Fibroblast of villous mesenchyme (primary cell): ENCODE results near the gene CARHSP1. TPM values are rescaled to one million over a fixed set of nuclear protein-coding genes. Genes with fewer than 3 reads are reported as not detected.

ENCODE experiments used
- DNase-seq: peaks from one replicate; pipeline ENCODE4 v3.0.0-alpha.2; 2010; ENCODE audit warnings: low read depth
- H3K4me3 ChIP-seq: 2 replicates; pipeline ENCODE4 v1.5.1; 2011; ENCODE audit warnings: low read depth, mild to moderate bottlenecking, low read length
- CTCF ChIP-seq: IDR thresholded peaks from 2 replicates; pipeline ENCODE4 v1.5.1; 2012; ENCODE audit warnings: low read depth, mild to moderate bottlenecking, low read length; ENCODE audit not compliant: insufficient read depth
- total RNA-seq: library from RNA; depleted of rRNA; stranded (reverse); fragments of >200 nt; gene quantifications from 2 replicates; pipeline ENCODE4 v1.2.3, GENCODE V29; 2012

CARHSP1 gene
- total RNA-seq, 1 donor, result 165 TPM

- no peak overlapping the region for H3K4me3 ChIP-seq
- TF ChIP-seq CTCF, result no peak
- DNase-seq, result no peak
Observed at GRCh38 chr16:8832717-8833105, 36.1 kb downstream of the CARHSP1 start.

GRCh38 chr16:8831871-8832716 lies 36.7 kb downstream of the CARHSP1 start:
- no peak for TF ChIP-seq CTCF
- DNase-seq, result no peak
- H3K4me3 ChIP-seq, result no peak overlapping the region

GRCh38 chr16:8831450-8831849 lies 37.4 kb downstream of the CARHSP1 start:
- TF ChIP-seq CTCF, result no peak
- no peak for DNase-seq
- no peak overlapping the region for H3K4me3 ChIP-seq

- DNase-seq, result no peak
- TF ChIP-seq CTCF, result no peak
- no peak overlapping the region for H3K4me3 ChIP-seq
Observed at GRCh38 chr16:8828541-8829165, 40.2 kb downstream of the CARHSP1 start.

GRCh38 chr16:8826278-8826879 lies 42.4 kb downstream of the CARHSP1 start:
- H3K4me3 ChIP-seq, result no peak overlapping the region
- DNase-seq, result no peak
- no peak for TF ChIP-seq CTCF

- TF ChIP-seq CTCF, result no peak
- no peak overlapping the region for H3K4me3 ChIP-seq
- no peak for DNase-seq
Observed at GRCh38 chr16:8822403-8822802, 46.4 kb downstream of the CARHSP1 start.
